Endothelial cell of umbilical vein (primary cell): ENCODE results near the gene ZNF281.

Experiments used
- CTCF ChIP-seq, 2 donors: IDR thresholded peaks; 1 replicate in 1 of 2; 2 replicates in 1 of 2; pipeline ENCODE4 v1.5.1; 2011; ENCODE audit warnings: low read length in 2 of 2, mild to moderate bottlenecking in 2 of 2, moderate library complexity in 2 of 2, control low read depth in 1 of 2, inconsistent platforms in 1 of 2, low read depth in 1 of 2; ENCODE audit not compliant: insufficient read depth in 1 of 2; ENCODE audit errors: extremely low read depth in 1 of 2
- EZH2 ChIP-seq: IDR thresholded peaks from 2 replicates; pipeline ENCODE4 v1.6.1; 2012; ENCODE audit warnings: borderline replicate concordance, low read depth, mild to moderate bottlenecking, moderate library complexity, low read length, inconsistent platforms; ENCODE audit not compliant: severe bottlenecking
- FOS ChIP-seq: IDR thresholded peaks from 2 replicates; pipeline ENCODE4 v1.6.1; 2011; ENCODE audit warnings: mild to moderate bottlenecking, low read length, moderate library complexity, borderline replicate concordance; ENCODE audit not compliant: insufficient read depth
- GATA2 ChIP-seq: IDR thresholded peaks from 2 replicates; pipeline ENCODE4 v1.7.0; 2011; ENCODE audit warnings: low read depth, mild to moderate bottlenecking, moderate library complexity, mixed read lengths, low read length; ENCODE audit not compliant: insufficient read length, insufficient read depth
- JUN ChIP-seq: IDR thresholded peaks from 2 replicates; pipeline ENCODE4 v1.6.1; 2011; ENCODE audit warnings: borderline replicate concordance, low read depth; ENCODE audit not compliant: insufficient read length, insufficient read depth
- MYC ChIP-seq: IDR thresholded peaks from one replicate; pipeline ENCODE4 v1.6.1; 2011; ENCODE audit warnings: mild to moderate bottlenecking, low read depth, low read length
- POLR2A ChIP-seq: IDR thresholded peaks from 2 replicates; pipeline ENCODE4 v1.6.1; 2012; ENCODE audit warnings: low read depth, mild to moderate bottlenecking, control low read depth, low read length
- POLR2AphosphoS5 ChIP-seq: IDR thresholded peaks from 2 replicates; pipeline ENCODE4 v1.6.1; 2012; ENCODE audit warnings: low read depth, mild to moderate bottlenecking, control low read depth, low read length, moderate library complexity; ENCODE audit not compliant: insufficient read depth
- TF ChIP-seq, protein P1 (sequence below): IDR thresholded peaks from 2 replicates; pipeline ENCODE4 v1.6.1; 2011; ENCODE audit not compliant: insufficient read depth, insufficient read length

GRCh38 chr1:200410566-200410878, 686 bp upstream of the ZNF281 start:
- TF ChIP-seq POLR2A (no peak), EZH2 (no peak), POLR2AphosphoS5 (no peak), CTCF (IDR thresholded peaks at IDR 0.05; ENCODE audit: extremely low read depth in 1 of 2, insufficient read depth in 1 of 2, low read depth in 1 of 2, low read length in 2 of 2) (no peak), FOS (no peak), JUN (no peak), MYC (no peak), GATA2 (no peak)
- TF ChIP-seq, protein P1, sequence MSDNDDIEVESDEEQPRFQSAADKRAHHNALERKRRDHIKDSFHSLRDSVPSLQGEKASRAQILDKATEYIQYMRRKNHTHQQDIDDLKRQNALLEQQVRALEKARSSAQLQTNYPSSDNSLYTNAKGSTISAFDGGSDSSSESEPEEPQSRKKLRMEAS = no peak
